Measurements from ENCODE around the gene MEGF9. TPM values are rescaled to one million over a fixed set of nuclear protein-coding genes. Genes with fewer than 3 reads are reported as not detected.

Gene MEGF9
- total RNA-seq, 1 experiment from 2014 or later: 8.3 TPM

DNA sequence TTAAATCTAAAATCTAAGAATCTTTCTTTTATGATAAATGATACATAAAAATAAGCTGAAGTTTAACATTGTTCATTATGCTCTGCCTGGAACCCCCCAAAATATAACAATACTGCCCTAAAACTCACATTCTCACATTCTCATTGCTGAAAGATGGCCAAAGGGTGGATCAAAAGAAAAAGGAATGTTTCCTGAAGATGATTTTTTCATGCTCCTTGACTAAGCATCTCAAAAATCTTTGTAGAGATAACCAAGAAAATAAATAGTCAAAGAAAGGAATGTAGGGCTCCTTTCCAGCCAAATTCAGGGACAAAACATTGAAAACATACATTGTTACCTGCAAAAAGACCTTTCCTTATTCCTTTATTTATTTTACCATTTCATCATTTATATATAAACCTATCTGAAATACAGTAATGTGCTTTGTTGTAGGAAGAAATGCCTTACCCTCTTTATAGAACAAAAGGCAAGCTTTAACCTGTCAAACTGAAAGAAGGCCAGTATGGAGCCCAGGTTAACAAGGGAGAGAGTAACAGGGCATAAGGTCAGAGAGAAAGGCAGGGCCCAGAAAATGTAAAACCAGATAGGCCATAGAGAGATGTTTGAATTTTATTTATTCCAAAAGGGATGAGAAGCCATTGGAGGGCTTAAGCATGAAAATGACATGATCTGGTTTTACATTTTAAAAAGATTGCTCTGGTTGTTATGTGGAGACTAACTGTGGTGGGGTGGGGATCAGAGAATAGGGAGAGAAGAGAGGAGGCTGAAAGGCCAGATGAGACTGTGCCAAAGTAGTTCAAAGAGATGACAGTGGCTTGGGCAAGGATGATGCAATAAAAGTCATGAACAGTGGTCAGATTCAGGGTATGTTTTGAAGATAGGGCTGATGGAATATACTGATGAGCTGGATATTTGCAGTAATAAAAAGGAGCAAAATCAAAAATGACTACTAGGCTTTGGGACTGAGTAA, 97.0 kb downstream of the MEGF9 start:
- Histone ChIP-seq H3K27ac (ENCODE audit: low read depth, low read length) (no peak overlapping the region), H3K9ac (ENCODE audit: low read length) (no peak overlapping the region), H3K9me2 (ENCODE audit: insufficient read depth) (no peaks in the 10 kb centered on the region), H2AFZ (ENCODE audit: low read depth, low read length, poor library complexity, severe bottlenecking) (no peak overlapping the region), H3K4me1 (ENCODE audit: control insufficient read depth in 1 of 2, insufficient read depth in 2 of 2, low read length in 2 of 2) (peaks cover 0 to 6% of the 10 kb centered on the region in 2 experiments; a peak in 2 of 4 replicates), H3K9me3 (ENCODE audit: control insufficient read depth in 1 of 2, insufficient read depth in 1 of 2, low read depth in 1 of 2, low read length in 2 of 2) (no peaks in the 10 kb centered on the region), H3K4me3 (replicated peaks in 1 of 2; ENCODE audit: low read depth in 1 of 2, low read length in 2 of 2) (no peak overlapping the region), H3K4me2 (ENCODE audit: low read length) (no peak overlapping the region), H3K36me3 (ENCODE audit: control insufficient read depth in 1 of 2, insufficient read depth in 2 of 2, low read length in 2 of 2) (no peaks in the 10 kb centered on the region), H3K27me3 (ENCODE audit: insufficient read depth, low read length) (no peaks in the 10 kb centered on the region), H4K20me1 (ENCODE audit: insufficient read depth) (no peaks in the 10 kb centered on the region), H3K79me2 (ENCODE audit: insufficient read depth, low read length) (no peaks in the 10 kb centered on the region)
- no peak for TF ChIP-seq ZFX (IDR thresholded peaks at IDR 0.05)
- TF ChIP-seq TCF7L2 (IDR thresholded peaks at IDR 0.05; ENCODE audit: borderline replicate concordance, extremely low read depth, insufficient read depth, insufficient read length): peak; percentile 16
- TF ChIP-seq CBX3 (IDR thresholded peaks at IDR 0.05; ENCODE audit: low read depth): no peak
- no peak for TF ChIP-seq POLR2AphosphoS5 (IDR thresholded peaks at IDR 0.05; ENCODE audit: low read depth, low read length)
- TF ChIP-seq ZNF274 (IDR thresholded peaks at IDR 0.05; ENCODE audit: low read depth, low read length): no peak
- TF ChIP-seq, protein P1, sequence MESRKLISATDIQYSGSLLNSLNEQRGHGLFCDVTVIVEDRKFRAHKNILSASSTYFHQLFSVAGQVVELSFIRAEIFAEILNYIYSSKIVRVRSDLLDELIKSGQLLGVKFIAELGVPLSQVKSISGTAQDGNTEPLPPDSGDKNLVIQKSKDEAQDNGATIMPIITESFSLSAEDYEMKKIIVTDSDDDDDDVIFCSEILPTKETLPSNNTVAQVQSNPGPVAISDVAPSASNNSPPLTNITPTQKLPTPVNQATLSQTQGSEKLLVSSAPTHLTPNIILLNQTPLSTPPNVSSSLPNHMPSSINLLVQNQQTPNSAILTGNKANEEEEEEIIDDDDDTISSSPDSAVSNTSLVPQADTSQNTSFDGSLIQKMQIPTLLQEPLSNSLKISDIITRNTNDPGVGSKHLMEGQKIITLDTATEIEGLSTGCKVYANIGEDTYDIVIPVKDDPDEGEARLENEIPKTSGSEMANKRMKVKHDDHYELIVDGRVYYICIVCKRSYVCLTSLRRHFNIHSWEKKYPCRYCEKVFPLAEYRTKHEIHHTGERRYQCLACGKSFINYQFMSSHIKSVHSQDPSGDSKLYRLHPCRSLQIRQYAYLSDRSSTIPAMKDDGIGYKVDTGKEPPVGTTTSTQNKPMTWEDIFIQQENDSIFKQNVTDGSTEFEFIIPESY (IDR thresholded peaks at IDR 0.05; ENCODE audit: extremely low read depth, insufficient replicate concordance, low read length): no peak
- no peak for TF ChIP-seq EZH2phosphoT487 (IDR thresholded peaks at IDR 0.05; ENCODE audit: borderline replicate concordance)
- no peak; the same call in 1 of the 2 replicates for TF ChIP-seq CEBPB (IDR thresholded peaks at IDR 0.05; ENCODE audit: low read depth)
- intact Hi-C loops (cut with micrococcal nuclease): loop anchor here (5.0 kb wide), 1 partner anchor 125 kb away; no protein-coding TSS in a partner anchor
- ATAC-seq (no peak), DNase-seq (ENCODE audit: low read depth, low spot score) (no peak)
- RAD21 ChIA-PET (ENCODE audit: low non-redundant PET in 1 of 2, low total read pairs in 2 of 2, uncharacterized antibody in 2 of 2, unreplicated experiment in 2 of 2): no interaction called here
- POLR2A ChIA-PET: interaction anchor here (0.7 kb wide), 1 partner anchor 16 kb away, joined by 3 read pairs; no protein-coding TSS in a partner anchor
- CTCF ChIA-PET: interaction anchor here (1.0 kb wide), 1 partner anchor 364 kb away, joined by 3 read pairs; no protein-coding TSS in a partner anchor
- BruUV-seq (replicated peaks): no TSS peak
